ENCODE results near the gene MCCD1. TPM values are rescaled to one million over a fixed set of nuclear protein-coding genes. Genes with fewer than 3 reads are reported as not detected.

MCCD1 gene
- total RNA-seq, 1 experiment from 2014 or later = not detected

DNA sequence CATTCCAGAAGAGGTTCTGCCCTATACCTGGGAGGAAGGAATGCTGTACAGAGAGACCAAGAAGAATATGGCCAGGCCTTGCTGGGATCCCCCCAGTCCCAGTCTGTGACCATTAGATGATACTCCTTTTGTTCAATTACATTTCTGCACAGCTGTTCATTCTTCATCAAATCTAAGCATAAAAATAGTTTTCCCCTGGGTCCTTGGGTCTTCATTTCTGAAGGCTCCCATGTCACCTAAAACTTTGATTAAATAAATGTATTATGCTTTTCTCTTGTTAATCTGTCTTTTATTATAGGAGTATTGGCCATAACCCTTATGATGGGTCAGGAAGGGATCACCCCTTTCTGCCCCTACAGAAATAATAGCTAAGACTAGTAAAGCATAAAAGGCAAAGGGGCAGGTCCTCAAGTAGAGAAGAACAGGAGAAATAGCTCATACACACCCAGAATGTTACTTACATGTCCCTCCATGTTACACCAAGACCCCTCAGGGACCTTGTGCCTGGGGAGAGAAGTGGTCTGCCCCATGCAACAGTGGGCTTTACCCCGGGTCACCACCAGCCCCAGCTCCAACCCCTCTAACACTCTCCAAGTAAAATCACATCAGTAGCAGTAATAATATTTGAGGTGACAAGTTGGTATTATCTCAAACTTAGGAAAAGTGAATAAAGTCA lies 41.2 kb downstream of the MCCD1 start:
- no peak for DNase-seq (ENCODE audit: low read depth)

DNA sequence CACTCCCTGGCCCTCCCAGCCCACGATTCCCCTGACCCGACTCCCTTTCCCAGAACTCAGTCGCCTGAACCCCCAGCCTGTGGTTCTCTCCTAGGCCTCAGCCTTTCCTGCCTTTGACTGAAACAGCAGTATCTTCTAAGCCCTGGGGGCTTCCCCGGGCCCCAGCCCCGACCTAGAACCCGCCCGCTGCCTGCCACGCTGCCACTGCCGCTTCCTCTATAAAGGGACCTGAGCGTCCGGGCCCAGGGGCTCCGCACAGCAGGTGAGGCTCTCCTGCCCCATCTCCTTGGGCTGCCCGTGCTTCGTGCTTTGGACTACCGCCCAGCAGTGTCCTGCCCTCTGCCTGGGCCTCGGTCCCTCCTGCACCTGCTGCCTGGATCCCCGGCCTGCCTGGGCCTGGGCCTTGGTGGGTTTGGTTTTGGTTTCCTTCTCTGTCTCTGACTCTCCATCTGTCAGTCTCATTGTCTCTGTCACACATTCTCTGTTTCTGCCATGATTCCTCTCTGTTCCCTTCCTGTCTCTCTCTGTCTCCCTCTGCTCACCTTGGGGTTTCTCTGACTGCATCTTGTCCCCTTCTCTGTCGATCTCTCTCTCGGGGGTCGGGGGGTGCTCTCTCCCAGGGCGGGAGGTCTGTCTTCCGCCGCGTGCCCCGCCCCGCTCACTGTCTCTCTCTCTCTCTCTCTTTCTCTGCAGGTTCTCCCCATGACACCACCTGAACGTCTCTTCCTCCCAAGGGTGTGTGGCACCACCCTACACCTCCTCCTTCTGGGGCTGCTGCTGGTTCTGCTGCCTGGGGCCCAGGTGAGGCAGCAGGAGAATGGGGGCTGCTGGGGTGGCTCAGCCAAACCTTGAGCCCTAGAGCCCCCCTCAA lies 43.5 kb downstream of the MCCD1 start, which contains the start of gene LTA:
Gene LTA, plus strand, starts transcription at position 249 of the 871 bp plus-strand sequence. Its CDS starts 454 bp downstream, at position 703.
- DNase-seq (ENCODE audit: low read depth) = no peak

DNA sequence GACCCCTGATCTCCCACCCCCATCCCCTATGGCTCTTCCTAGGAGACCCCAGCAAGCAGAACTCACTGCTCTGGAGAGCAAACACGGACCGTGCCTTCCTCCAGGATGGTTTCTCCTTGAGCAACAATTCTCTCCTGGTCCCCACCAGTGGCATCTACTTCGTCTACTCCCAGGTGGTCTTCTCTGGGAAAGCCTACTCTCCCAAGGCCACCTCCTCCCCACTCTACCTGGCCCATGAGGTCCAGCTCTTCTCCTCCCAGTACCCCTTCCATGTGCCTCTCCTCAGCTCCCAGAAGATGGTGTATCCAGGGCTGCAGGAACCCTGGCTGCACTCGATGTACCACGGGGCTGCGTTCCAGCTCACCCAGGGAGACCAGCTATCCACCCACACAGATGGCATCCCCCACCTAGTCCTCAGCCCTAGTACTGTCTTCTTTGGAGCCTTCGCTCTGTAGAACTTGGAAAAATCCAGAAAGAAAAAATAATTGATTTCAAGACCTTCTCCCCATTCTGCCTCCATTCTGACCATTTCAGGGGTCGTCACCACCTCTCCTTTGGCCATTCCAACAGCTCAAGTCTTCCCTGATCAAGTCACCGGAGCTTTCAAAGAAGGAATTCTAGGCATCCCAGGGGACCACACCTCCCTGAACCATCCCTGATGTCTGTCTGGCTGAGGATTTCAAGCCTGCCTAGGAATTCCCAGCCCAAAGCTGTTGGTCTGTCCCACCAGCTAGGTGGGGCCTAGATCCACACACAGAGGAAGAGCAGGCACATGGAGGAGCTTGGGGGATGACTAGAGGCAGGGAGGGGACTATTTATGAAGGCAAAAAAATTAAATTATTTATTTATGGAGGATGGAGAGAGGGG lies 44.7 kb downstream of the MCCD1 start:
- DNase-seq (ENCODE audit: low read depth) = no peak

DNA sequence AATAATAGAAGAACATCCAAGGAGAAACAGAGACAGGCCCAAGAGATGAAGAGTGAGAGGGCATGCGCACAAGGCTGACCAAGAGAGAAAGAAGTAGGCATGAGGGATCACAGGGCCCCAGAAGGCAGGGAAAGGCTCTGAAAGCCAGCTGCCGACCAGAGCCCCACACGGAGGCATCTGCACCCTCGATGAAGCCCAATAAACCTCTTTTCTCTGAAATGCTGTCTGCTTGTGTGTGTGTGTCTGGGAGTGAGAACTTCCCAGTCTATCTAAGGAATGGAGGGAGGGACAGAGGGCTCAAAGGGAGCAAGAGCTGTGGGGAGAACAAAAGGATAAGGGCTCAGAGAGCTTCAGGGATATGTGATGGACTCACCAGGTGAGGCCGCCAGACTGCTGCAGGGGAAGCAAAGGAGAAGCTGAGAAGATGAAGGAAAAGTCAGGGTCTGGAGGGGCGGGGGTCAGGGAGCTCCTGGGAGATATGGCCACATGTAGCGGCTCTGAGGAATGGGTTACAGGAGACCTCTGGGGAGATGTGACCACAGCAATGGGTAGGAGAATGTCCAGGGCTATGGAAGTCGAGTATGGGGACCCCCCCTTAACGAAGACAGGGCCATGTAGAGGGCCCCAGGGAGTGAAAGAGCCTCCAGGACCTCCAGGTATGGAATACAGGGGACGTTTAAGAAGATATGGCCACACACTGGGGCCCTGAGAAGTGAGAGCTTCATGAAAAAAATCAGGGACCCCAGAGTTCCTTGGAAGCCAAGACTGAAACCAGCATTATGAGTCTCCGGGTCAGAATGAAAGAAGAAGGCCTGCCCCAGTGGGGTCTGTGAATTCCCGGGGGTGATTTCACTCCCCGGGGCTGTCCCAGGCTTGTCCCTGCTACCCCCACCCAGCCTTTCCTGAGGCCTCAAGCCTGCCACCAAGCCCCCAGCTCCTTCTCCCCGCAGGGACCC lies 45.6 kb downstream of the MCCD1 start:
- DNase-seq (ENCODE audit: low read depth) = no peak

DNA sequence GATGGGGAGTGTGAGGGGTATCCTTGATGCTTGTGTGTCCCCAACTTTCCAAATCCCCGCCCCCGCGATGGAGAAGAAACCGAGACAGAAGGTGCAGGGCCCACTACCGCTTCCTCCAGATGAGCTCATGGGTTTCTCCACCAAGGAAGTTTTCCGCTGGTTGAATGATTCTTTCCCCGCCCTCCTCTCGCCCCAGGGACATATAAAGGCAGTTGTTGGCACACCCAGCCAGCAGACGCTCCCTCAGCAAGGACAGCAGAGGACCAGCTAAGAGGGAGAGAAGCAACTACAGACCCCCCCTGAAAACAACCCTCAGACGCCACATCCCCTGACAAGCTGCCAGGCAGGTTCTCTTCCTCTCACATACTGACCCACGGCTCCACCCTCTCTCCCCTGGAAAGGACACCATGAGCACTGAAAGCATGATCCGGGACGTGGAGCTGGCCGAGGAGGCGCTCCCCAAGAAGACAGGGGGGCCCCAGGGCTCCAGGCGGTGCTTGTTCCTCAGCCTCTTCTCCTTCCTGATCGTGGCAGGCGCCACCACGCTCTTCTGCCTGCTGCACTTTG lies 46.7 kb downstream of the MCCD1 start, which contains the start of gene TNF:
Gene TNF, plus strand, starts transcription at position 231 of the 567 bp plus-strand sequence. Its CDS starts 177 bp downstream, at position 408.
- DNase-seq (ENCODE audit: low read depth) = peak; percentile 67

DNA sequence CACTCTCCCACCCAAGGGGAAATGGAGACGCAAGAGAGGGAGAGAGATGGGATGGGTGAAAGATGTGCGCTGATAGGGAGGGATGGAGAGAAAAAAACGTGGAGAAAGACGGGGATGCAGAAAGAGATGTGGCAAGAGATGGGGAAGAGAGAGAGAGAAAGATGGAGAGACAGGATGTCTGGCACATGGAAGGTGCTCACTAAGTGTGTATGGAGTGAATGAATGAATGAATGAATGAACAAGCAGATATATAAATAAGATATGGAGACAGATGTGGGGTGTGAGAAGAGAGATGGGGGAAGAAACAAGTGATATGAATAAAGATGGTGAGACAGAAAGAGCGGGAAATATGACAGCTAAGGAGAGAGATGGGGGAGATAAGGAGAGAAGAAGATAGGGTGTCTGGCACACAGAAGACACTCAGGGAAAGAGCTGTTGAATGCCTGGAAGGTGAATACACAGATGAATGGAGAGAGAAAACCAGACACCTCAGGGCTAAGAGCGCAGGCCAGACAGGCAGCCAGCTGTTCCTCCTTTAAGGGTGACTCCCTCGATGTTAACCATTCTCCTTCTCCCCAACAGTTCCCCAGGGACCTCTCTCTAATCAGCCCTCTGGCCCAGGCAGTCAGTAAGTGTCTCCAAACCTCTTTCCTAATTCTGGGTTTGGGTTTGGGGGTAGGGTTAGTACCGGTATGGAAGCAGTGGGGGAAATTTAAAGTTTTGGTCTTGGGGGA lies 47.4 kb downstream of the MCCD1 start:
- DNase-seq (ENCODE audit: low read depth) = no peak

DNA sequence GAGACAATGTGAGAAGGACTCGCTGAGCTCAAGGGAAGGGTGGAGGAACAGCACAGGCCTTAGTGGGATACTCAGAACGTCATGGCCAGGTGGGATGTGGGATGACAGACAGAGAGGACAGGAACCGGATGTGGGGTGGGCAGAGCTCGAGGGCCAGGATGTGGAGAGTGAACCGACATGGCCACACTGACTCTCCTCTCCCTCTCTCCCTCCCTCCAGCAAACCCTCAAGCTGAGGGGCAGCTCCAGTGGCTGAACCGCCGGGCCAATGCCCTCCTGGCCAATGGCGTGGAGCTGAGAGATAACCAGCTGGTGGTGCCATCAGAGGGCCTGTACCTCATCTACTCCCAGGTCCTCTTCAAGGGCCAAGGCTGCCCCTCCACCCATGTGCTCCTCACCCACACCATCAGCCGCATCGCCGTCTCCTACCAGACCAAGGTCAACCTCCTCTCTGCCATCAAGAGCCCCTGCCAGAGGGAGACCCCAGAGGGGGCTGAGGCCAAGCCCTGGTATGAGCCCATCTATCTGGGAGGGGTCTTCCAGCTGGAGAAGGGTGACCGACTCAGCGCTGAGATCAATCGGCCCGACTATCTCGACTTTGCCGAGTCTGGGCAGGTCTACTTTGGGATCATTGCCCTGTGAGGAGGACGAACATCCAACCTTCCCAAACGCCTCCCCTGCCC lies 48.3 kb downstream of the MCCD1 start:
- no peak for DNase-seq (ENCODE audit: low read depth)

DNA sequence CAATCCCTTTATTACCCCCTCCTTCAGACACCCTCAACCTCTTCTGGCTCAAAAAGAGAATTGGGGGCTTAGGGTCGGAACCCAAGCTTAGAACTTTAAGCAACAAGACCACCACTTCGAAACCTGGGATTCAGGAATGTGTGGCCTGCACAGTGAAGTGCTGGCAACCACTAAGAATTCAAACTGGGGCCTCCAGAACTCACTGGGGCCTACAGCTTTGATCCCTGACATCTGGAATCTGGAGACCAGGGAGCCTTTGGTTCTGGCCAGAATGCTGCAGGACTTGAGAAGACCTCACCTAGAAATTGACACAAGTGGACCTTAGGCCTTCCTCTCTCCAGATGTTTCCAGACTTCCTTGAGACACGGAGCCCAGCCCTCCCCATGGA lies 48.8 kb downstream of the MCCD1 start:
- no peak for DNase-seq (ENCODE audit: low read depth)

DNA sequence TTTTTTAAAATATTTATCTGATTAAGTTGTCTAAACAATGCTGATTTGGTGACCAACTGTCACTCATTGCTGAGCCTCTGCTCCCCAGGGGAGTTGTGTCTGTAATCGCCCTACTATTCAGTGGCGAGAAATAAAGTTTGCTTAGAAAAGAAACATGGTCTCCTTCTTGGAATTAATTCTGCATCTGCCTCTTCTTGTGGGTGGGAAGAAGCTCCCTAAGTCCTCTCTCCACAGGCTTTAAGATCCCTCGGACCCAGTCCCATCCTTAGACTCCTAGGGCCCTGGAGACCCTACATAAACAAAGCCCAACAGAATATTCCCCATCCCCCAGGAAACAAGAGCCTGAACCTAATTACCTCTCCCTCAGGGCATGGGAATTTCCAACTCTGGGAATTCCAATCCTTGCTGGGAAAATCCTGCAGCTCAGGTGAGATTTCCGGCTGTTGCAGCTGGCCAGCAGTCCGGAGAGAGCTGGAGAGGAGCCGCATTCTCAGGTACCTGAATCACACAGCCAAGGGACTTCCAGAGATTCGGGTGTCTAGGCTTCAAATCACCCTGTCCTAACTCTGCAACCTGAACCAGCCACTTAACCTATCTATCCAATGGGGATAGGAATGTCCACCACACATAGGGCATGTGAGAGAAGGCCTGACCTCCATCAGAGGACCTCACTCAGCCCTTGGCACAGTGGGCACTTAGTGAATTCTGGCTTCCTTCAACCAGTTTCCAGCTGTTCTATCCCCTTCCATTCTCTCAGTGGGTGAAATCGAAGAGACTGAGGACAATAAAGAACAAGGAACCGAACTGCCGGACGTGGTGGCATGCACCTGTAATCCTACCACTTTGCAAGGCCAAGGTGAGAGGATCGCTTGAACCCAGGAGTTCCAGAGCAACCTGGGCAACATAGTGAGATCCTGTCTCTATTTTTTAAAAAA lies 49.7 kb downstream of the MCCD1 start:
- DNase-seq (ENCODE audit: low read depth) = peak; percentile 32

DNA sequence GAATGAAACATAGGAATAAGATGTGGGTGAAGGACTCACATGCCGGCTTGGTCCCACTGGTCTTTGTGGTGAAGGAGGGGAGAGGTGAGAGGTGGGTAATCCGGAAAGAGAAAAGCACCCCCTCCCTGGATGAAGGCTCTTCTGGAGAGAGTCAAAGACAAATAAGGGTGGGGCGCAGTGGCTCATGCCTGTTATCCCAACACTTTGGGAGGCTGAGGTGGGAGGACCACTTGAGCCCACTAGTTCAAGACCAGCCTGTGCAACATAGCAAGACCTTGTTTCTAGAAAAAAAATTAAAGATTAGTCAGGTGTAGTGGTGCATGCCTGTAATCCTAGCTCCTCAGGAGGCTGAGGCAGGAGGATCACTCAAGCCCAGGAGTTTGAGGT lies 50.4 kb downstream of the MCCD1 start:
- DNase-seq (ENCODE audit: low read depth) = no peak

Other genes with a start within 250 kb of the MCCD1 start
- 1,333 and 1,408 TPM in 2 replicates for gene HLA-B, start 171.8 kb upstream of the MCCD1 start, total RNA-seq (2014; rRNA removed; shearing (Covaris generic))
- 42.3 and 42.9 TPM in 2 replicates for gene MICA, start 125.4 kb upstream of the MCCD1 start, total RNA-seq (2014; rRNA removed; shearing (Covaris generic))
- gene MICB, start 30.8 kb upstream of the MCCD1 start, total RNA-seq (2014; rRNA removed; shearing (Covaris generic)) = 31.0 and 34.4 TPM in 2 replicates
- 472 and 494 TPM in 2 replicates for gene DDX39B, start 13.0 kb downstream of the MCCD1 start, total RNA-seq (2014; rRNA removed; shearing (Covaris generic))
- 2.3 and 2.6 TPM in 2 replicates for gene ATP6V1G2, start 17.6 kb downstream of the MCCD1 start, total RNA-seq (2014; rRNA removed; shearing (Covaris generic))
- 25.0 and 27.5 TPM in 2 replicates for gene NFKBIL1, start 18.6 kb downstream of the MCCD1 start, total RNA-seq (2014; rRNA removed; shearing (Covaris generic))
- not detected in 2 replicates for gene LTA, start 43.3 kb downstream of the MCCD1 start, total RNA-seq (2014; rRNA removed; shearing (Covaris generic))
- gene TNF, start 46.6 kb downstream of the MCCD1 start, total RNA-seq (2014; rRNA removed; shearing (Covaris generic)) = 1.7 TPM in 2 replicates
- not detected in 2 replicates for gene LTB, start 53.5 kb downstream of the MCCD1 start, total RNA-seq (2014; rRNA removed; shearing (Covaris generic))
- gene LST1, start 57.3 kb downstream of the MCCD1 start, total RNA-seq (2014; rRNA removed; shearing (Covaris generic)) = not detected in 2 replicates
- 0.36 TPM in 1 of 2 replicates, not detected in the other for gene NCR3, start 64.0 kb downstream of the MCCD1 start, total RNA-seq (2014; rRNA removed; shearing (Covaris generic))
- not detected in 2 replicates for gene AIF1, start 86.3 kb downstream of the MCCD1 start, total RNA-seq (2014; rRNA removed; shearing (Covaris generic))
- gene PRRC2A, start 91.8 kb downstream of the MCCD1 start, total RNA-seq (2014; rRNA removed; shearing (Covaris generic)) = 52.8 and 53.7 TPM in 2 replicates
- gene BAG6, start 123.7 kb downstream of the MCCD1 start, total RNA-seq (2014; rRNA removed; shearing (Covaris generic)) = 124 and 161 TPM in 2 replicates
- gene APOM, start 126.9 kb downstream of the MCCD1 start, total RNA-seq (2014; rRNA removed; shearing (Covaris generic)) = 2.5 and 3.4 TPM in 2 replicates
- 13.9 and 18.6 TPM in 2 replicates for gene C6orf47, start 131.8 kb downstream of the MCCD1 start, total RNA-seq (2014; rRNA removed; shearing (Covaris generic))
- gene GPANK1, start 136.0 kb downstream of the MCCD1 start, total RNA-seq (2014; rRNA removed; shearing (Covaris generic)) = 20.0 and 22.5 TPM in 2 replicates
- gene CSNK2B, start 137.1 kb downstream of the MCCD1 start, total RNA-seq (2014; rRNA removed; shearing (Covaris generic)) = 371 and 469 TPM in 2 replicates
- gene LY6G5B, start 141.0 kb downstream of the MCCD1 start, total RNA-seq (2014; rRNA removed; shearing (Covaris generic)) = 0.36 and 1.3 TPM in 2 replicates
- gene LY6G5C, start 152.1 kb downstream of the MCCD1 start, total RNA-seq (2014; rRNA removed; shearing (Covaris generic)) = 2.9 and 3.2 TPM in 2 replicates
- gene ABHD16A, start 174.4 kb downstream of the MCCD1 start, total RNA-seq (2014; rRNA removed; shearing (Covaris generic)) = 36.7 and 36.9 TPM in 2 replicates
- not detected in 2 replicates for gene LY6G6F, start 177.9 kb downstream of the MCCD1 start, total RNA-seq (2014; rRNA removed; shearing (Covaris generic))
- not detected in 2 replicates for gene LY6G6D, start 186.4 kb downstream of the MCCD1 start, total RNA-seq (2014; rRNA removed; shearing (Covaris generic))
- not detected in 2 replicates for gene LY6G6C, start 192.8 kb downstream of the MCCD1 start, total RNA-seq (2014; rRNA removed; shearing (Covaris generic))
- not detected in 2 replicates for gene MPIG6B, start 194.4 kb downstream of the MCCD1 start, total RNA-seq (2014; rRNA removed; shearing (Covaris generic))
- gene DDAH2, start 200.3 kb downstream of the MCCD1 start, total RNA-seq (2014; rRNA removed; shearing (Covaris generic)) = 39.4 and 53.3 TPM in 2 replicates
- gene CLIC1, start 207.6 kb downstream of the MCCD1 start, total RNA-seq (2014; rRNA removed; shearing (Covaris generic)) = 1,387 and 1,552 TPM in 2 replicates
- 14.1 and 17.8 TPM in 2 replicates for gene MSH5, start 211.0 kb downstream of the MCCD1 start, total RNA-seq (2014; rRNA removed; shearing (Covaris generic))
- 0.72 and 2.7 TPM in 2 replicates for gene SAPCD1, start 233.7 kb downstream of the MCCD1 start, total RNA-seq (2014; rRNA removed; shearing (Covaris generic))
- gene VWA7, start 248.4 kb downstream of the MCCD1 start, total RNA-seq (2014; rRNA removed; shearing (Covaris generic)) = 0.10 and 0.36 TPM in 2 replicates

All from RPMI7951 (cell line).